Tibial nerve (tissue), 4 donors: ENCODE data around the gene OTUD7B. TPM values are rescaled to one million over a fixed set of nuclear protein-coding genes. Genes with fewer than 3 reads are reported as not detected.

Experiments
- DNase-seq, 2 donors: peaks; one replicate each; pipeline ENCODE4 v3.0.0-alpha.2; 2019; ENCODE audit warnings: low spot score in 2 of 2
- H3K27ac ChIP-seq, 4 donors: fragments of 200-600 bp; sonication (generic) in 3 of 4; one replicate each; pipeline ENCODE4 v1.5.1; 2017 to 2019; ENCODE audit warnings: mild to moderate bottlenecking in 1 of 4
- H3K27me3 ChIP-seq, 2 donors: fragments of 200-600 bp; sonication (generic) in 1 of 2; one replicate each; pipeline versions ENCODE4 v1.5.1 to v1.6.0; 2017 to 2019
- H3K36me3 ChIP-seq, 3 donors: fragments of 200-600 bp; sonication (generic); one replicate each; pipeline ENCODE4 v1.5.1; 2018 to 2019
- H3K4me1 ChIP-seq, 4 donors: fragments of 200-600 bp; sonication (generic) in 3 of 4; one replicate each; pipeline ENCODE4 v1.5.1; 2017 to 2019
- H3K4me3 ChIP-seq, 4 donors: fragments of 200-600 bp; sonication (generic) in 3 of 4; one replicate each; pipeline ENCODE4 v1.5.1; 2017 to 2019; ENCODE audit warnings: mild to moderate bottlenecking in 1 of 4, moderate library complexity in 1 of 4
- H3K9me3 ChIP-seq, 4 donors: fragments of 200-600 bp; sonication (generic) in 3 of 4; one replicate each; pipeline ENCODE4 v1.5.1; 2017 to 2019
- EP300 ChIP-seq, 2 donors: sonication (generic); formaldehyde crosslinking; IDR thresholded peaks; one replicate each; pipeline ENCODE4 v1.6.1; 2017; ENCODE audit warnings: antibody characterized with exemption in 2 of 2, mild to moderate bottlenecking in 1 of 2
- POLR2A ChIP-seq, 2 donors: fragments of 450-650 bp; IDR thresholded peaks; one replicate each; pipeline ENCODE4 v1.6.1; 2017; ENCODE audit warnings: antibody characterized with exemption in 2 of 2, mild to moderate bottlenecking in 2 of 2, moderate library complexity in 2 of 2
- WGBS, 2 donors: methylation state at CpG; one replicate each; pipeline ENCODE4 v1.1.5; 2018; 5-methylcytosine and 5-hydroxymethylcytosine counted together
- total RNA-seq, 4 donors: library from RNA; depleted of rRNA; stranded (reverse); fragments of >200 nt; gene quantifications; one replicate each; pipeline ENCODE4 v1.1.0, GENCODE V29; 2016
- TF ChIP-seq, protein P1 (sequence below), 5 experiments: fragments of 200-600 bp in 3 of 5; fragments of 450-650 bp in 2 of 5; sonication (generic) in 3 of 5; IDR thresholded peaks; one replicate each; pipeline ENCODE4 v1.5.1; 2016 to 2019; ENCODE audit warnings: antibody characterized with exemption in 5 of 5, mild to moderate bottlenecking in 3 of 5, moderate library complexity in 2 of 5

The OTUD7B gene
- total RNA-seq, 4 donors from 2014 or later, result 54.3 to 84.6 (median 80.1) TPM

DNA sequence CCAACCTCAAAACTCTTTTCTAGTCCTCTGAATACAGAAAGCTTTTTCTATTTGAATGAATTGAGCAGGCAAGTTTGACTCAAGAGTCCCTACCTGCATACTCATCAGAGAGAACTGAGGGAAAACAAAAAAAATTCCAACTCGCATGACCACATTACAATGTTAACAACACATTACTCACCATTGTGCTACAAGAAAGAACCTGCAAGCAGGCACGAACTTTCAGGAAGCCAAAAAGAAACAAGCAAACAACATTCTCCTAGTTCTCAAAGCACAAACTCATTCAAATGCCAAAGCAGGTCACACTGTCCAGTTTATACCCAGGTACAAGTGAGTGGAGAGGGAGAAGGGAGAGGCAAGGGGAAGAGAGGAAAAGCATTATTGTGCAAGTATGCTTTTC, 14.6 kb downstream of the OTUD7B start:
- Histone ChIP-seq H3K4me3 (no peak overlapping the region), H3K36me3 (peaks cover 0 to 10% (median 0%) of the 10 kb centered on the region in 3 donors), H3K27me3 (no peaks in the 10 kb centered on the region), H3K4me1 (peaks cover 0 to 83% (median 40%) of the 10 kb centered on the region in 4 donors), H3K9me3 (no peaks in the 10 kb centered on the region), H3K27ac (peak overlapping the region in 3 of 4 donors; percentile 25 to 98 (median 96))
- no peak for DNase-seq
- WGBS, 2 donors, result 46 to 48% methylated on average over 2 of the region's 2 CpGs
- TF ChIP-seq POLR2A (IDR thresholded peaks at IDR 0.05) (no peak), EP300 (IDR thresholded peaks at IDR 0.05) (no peak)
- TF ChIP-seq, protein P1, sequence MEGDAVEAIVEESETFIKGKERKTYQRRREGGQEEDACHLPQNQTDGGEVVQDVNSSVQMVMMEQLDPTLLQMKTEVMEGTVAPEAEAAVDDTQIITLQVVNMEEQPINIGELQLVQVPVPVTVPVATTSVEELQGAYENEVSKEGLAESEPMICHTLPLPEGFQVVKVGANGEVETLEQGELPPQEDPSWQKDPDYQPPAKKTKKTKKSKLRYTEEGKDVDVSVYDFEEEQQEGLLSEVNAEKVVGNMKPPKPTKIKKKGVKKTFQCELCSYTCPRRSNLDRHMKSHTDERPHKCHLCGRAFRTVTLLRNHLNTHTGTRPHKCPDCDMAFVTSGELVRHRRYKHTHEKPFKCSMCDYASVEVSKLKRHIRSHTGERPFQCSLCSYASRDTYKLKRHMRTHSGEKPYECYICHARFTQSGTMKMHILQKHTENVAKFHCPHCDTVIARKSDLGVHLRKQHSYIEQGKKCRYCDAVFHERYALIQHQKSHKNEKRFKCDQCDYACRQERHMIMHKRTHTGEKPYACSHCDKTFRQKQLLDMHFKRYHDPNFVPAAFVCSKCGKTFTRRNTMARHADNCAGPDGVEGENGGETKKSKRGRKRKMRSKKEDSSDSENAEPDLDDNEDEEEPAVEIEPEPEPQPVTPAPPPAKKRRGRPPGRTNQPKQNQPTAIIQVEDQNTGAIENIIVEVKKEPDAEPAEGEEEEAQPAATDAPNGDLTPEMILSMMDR (IDR thresholded peaks at IDR 0.05), result no peak

DNA sequence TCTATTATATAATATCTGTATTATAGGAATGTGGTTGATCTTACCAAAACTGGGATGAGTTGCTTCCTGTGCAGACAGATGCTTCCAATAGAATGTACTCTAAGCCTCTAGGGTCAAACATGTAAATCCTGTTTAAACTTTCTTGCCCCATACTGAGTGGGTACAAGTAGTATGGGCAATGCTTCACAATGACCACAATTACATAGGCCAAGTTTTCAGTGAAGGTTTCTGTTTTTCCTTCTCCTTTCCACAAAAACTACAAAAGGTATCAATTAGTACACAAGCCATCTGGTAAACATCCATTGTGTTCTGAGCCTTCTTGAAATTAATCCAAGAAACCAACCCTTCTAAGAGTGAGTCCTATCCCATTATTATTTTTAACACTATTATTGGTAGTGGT, 16.8 kb downstream of the OTUD7B start:
- DNase-seq, result no peak
- H3K4me3 ChIP-seq, result no peak overlapping the region
- peaks cover 0 to 67% (median 30%) of the 10 kb centered on the region in 4 donors for H3K4me1 ChIP-seq
- H3K9me3 ChIP-seq, result no peaks in the 10 kb centered on the region
- no peaks in the 10 kb centered on the region for H3K27me3 ChIP-seq
- peak overlapping the region in 1 of 4 donors; percentile 18 for H3K27ac ChIP-seq
- peaks cover 0 to 3% (median 0%) of the 10 kb centered on the region in 3 donors for H3K36me3 ChIP-seq
- TF ChIP-seq, protein P1 (IDR thresholded peaks at IDR 0.05), result no peak
- TF ChIP-seq EP300 (IDR thresholded peaks at IDR 0.05) (no peak), POLR2A (IDR thresholded peaks at IDR 0.05) (no peak)

DNA sequence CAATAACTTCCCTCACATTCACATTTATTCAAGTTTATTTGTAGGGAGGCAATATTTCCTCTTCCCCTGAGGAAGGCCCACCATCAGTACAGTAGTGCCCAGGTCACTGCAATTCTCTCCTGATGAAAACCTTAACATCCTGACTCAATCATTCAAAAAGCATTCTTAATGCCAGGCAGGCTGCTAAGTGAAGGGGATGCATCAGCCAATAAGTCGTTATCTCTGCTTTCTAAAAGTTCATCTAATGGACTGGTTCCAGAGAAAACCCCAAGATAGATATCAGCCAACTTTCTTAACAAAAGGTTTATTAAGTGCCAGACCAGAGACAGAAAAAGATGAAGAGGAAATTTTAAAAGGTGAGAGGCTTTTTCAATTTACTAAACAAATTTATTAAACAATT, 17.3 kb downstream of the OTUD7B start:
- peaks cover 0 to 67% (median 29%) of the 10 kb centered on the region in 4 donors for H3K4me1 ChIP-seq
- H3K27ac ChIP-seq, result peak overlapping the region in 1 of 4 donors; percentile 19
- 27 to 36% methylated on average over 1 of the region's 1 CpG for WGBS, 2 donors

DNA sequence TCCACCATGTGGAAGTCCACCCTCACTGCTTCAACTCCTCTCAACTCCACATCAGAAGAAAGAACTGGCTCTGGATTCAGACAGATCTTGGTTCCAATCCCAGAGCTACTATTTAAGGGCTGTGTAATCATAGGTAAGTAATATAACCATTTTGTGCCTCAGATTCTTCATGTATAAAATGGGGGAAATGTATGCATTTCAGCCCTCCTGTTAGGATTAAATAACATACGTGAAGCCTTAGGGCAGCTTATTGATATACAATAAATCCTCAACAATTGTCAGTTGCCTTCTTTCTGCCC, 23.3 kb downstream of the OTUD7B start:
- Histone ChIP-seq H3K27me3 (no peaks in the 10 kb centered on the region), H3K4me1 (peaks cover 0 to 68% (median 21%) of the 10 kb centered on the region in 4 donors), H3K36me3 (peaks cover 0 to 9% (median 0%) of the 10 kb centered on the region in 3 donors), H3K9me3 (no peaks in the 10 kb centered on the region), H3K27ac (peak overlapping the region in 2 of 4 donors; percentile 53 to 55), H3K4me3 (no peak overlapping the region)
- WGBS, 2 donors, result 88 to 95% methylated on average over 1 of the region's 1 CpG
- no peak for DNase-seq
- TF ChIP-seq EP300 (IDR thresholded peaks at IDR 0.05), result no peak
- TF ChIP-seq, protein P1 (IDR thresholded peaks at IDR 0.05), result no peak
- TF ChIP-seq POLR2A (IDR thresholded peaks at IDR 0.05), result no peak

More for the DNA sequence above, 17.3 kb downstream of the OTUD7B start:
- no peak for DNase-seq
- H3K4me3 ChIP-seq, result no peak overlapping the region
- H3K9me3 ChIP-seq, result no peaks in the 10 kb centered on the region
- TF ChIP-seq POLR2A (IDR thresholded peaks at IDR 0.05) (no peak), EP300 (IDR thresholded peaks at IDR 0.05) (no peak)
- TF ChIP-seq, protein P1 (IDR thresholded peaks at IDR 0.05), result no peak
- peaks cover 0 to 3% (median 0%) of the 10 kb centered on the region in 3 donors for H3K36me3 ChIP-seq
- H3K27me3 ChIP-seq, result no peaks in the 10 kb centered on the region

DNA sequence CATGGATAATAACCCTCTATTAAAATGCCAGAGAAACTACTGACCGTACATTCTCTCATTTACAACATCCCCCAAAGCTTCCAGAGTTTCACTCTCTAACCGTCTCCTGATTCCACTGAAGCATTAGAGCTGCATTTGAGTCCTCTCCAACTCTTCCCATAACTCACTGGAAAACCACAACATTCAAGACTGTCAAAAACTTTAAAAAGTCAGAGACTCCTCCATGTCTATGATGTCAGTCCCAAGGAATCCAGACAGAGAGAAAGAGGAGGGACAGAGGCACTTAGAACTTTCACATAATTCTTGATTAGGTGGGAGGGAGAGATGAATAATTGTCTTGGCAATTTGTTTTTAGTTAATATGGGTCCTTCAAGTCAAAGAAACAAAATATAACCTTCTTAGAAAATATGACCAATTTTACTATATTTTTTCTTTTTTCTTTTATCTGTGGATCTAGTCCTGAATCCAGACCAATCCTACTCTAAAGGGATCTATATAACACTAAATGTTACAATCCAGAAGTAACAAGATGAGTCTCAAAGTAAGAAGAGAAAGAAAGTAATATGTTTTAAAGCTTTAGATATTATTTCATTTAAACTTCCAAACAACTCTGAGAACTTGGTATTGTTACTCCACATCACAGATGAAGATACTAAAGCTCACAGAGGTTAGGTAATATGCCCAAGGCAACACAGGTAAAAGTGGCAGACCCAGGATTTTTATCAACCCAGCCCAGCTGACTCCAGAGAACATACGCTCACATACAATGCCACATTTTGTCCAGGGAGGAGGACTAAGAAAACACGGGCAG, 23.8 kb downstream of the OTUD7B start:
- H3K9me3 ChIP-seq, result no peaks in the 10 kb centered on the region
- TF ChIP-seq, protein P1 (IDR thresholded peaks at IDR 0.05), result no peak
- TF ChIP-seq EP300 (IDR thresholded peaks at IDR 0.05) (no peak), POLR2A (IDR thresholded peaks at IDR 0.05) (no peak)
- 33 to 37% methylated on average over 4 of the region's 4 CpGs for WGBS, 2 donors
- H3K4me3 ChIP-seq, result no peak overlapping the region
- H3K4me1 ChIP-seq, result peaks cover 0 to 70% (median 21%) of the 10 kb centered on the region in 4 donors
- no peaks in the 10 kb centered on the region for H3K27me3 ChIP-seq
- H3K36me3 ChIP-seq, result peaks cover 0 to 9% (median 0%) of the 10 kb centered on the region in 3 donors
- peak overlapping the region in 3 of 4 donors; percentile 29 to 55 (median 53) for H3K27ac ChIP-seq
- DNase-seq, result no peak
